ENCODE data around the gene GRK5.

DNA sequence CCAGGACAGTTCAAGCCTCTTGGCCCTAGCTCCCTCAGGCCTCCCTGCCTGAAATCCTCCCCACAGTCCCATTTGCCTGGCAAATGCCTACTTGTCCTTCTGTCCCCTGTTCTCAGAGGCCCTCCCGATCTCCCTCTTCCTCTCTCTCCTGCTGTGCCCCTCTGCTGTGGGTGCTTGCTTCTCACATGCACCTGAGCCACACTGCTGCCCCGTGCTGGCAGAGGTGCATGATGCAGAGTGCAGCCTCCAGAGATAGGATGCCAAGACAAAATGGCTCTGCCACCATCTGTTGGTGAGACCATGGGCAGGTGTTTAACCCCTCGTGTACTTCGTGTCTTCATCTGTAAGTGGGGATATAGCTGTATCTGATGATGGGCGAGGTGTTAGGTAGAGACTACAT, 176.8 kb downstream of the GRK5 start:
- no peak for TF ChIP-seq POLR2AphosphoS5 (IDR thresholded peaks at IDR 0.05; ENCODE audit: low read depth, low read length)
- no peak for TF ChIP-seq POLR2A (IDR thresholded peaks at IDR 0.05; ENCODE audit: low read depth, low read length)

All from GM12892 (cell line).